NB4 (cell line): ENCODE data around the gene PACS1.

Experiments
- DNase-seq: peaks from one replicate; pipeline ENCODE4 v3.0.0; 2010; ENCODE audit warnings: low read depth
- H3K4me3 ChIP-seq: one replicate; pipeline ENCODE4 v1.5.1; 2011; ENCODE audit warnings: mild to moderate bottlenecking, low read depth, low read length, moderate library complexity
- MYC ChIP-seq: IDR thresholded peaks from 2 replicates; pipeline ENCODE4 v1.6.1; 2011; ENCODE audit warnings: low read depth, low read length
- POLR2A ChIP-seq: IDR thresholded peaks from 2 replicates; pipeline ENCODE4 v1.6.1; 2011; ENCODE audit warnings: mild to moderate bottlenecking; ENCODE audit not compliant: insufficient read length; ENCODE audit errors: extremely low read depth
- TF ChIP-seq, protein P1 (sequence below): IDR thresholded peaks from one replicate; pipeline ENCODE4 v1.5.1; 2012; ENCODE audit warnings: low read depth, low read length
- TF ChIP-seq, protein P2 (sequence below): IDR thresholded peaks from 2 replicates; pipeline ENCODE4 v1.6.1; 2011; ENCODE audit warnings: low read depth, low read length

PACS1 gene

DNA sequence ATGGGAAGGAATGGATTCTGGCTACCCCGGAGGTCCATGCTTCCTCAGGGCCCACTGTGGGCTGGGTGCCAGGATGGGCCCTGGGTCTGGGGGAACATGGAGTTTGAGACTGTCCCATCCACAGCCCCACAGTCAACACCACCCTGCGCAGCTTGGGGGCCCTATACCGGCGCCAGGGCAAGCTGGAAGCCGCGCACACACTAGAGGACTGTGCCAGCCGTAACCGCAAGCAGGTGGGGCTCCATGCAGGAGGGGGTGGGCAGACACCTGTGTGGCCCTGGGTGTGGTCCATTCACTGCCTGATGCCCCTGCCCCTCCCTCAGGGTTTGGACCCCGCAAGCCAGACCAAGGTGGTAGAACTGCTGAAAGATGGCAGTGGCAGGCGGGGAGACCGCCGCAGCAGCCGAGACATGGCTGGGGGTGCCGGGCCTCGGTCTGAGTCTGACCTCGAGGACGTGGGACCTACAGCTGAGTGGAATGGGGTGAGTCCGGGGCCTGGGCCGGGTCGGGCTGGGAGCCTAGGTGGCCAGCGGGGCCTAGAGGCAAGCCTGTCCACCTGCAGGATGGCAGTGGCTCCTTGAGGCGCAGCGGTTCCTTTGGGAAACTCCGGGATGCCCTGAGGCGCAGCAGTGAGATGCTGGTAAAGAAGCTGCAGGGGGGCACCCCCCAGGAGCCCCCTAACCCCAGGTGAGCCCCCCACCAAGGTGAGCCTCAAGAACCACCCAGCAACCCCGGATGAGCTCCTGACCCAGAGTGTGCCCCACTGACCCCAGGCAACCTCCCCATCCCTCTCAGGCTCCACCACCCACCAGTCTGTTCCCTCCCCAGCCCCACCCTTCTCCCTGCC, 195.7 kb downstream of the PACS1 start:
- TF ChIP-seq, protein P1, sequence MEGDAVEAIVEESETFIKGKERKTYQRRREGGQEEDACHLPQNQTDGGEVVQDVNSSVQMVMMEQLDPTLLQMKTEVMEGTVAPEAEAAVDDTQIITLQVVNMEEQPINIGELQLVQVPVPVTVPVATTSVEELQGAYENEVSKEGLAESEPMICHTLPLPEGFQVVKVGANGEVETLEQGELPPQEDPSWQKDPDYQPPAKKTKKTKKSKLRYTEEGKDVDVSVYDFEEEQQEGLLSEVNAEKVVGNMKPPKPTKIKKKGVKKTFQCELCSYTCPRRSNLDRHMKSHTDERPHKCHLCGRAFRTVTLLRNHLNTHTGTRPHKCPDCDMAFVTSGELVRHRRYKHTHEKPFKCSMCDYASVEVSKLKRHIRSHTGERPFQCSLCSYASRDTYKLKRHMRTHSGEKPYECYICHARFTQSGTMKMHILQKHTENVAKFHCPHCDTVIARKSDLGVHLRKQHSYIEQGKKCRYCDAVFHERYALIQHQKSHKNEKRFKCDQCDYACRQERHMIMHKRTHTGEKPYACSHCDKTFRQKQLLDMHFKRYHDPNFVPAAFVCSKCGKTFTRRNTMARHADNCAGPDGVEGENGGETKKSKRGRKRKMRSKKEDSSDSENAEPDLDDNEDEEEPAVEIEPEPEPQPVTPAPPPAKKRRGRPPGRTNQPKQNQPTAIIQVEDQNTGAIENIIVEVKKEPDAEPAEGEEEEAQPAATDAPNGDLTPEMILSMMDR: no peak
- TF ChIP-seq MYC (no peak), POLR2A (no peak)
- TF ChIP-seq, protein P2, sequence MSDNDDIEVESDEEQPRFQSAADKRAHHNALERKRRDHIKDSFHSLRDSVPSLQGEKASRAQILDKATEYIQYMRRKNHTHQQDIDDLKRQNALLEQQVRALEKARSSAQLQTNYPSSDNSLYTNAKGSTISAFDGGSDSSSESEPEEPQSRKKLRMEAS: no peak
- no peak overlapping the region for H3K4me3 ChIP-seq
- no peak for DNase-seq

DNA sequence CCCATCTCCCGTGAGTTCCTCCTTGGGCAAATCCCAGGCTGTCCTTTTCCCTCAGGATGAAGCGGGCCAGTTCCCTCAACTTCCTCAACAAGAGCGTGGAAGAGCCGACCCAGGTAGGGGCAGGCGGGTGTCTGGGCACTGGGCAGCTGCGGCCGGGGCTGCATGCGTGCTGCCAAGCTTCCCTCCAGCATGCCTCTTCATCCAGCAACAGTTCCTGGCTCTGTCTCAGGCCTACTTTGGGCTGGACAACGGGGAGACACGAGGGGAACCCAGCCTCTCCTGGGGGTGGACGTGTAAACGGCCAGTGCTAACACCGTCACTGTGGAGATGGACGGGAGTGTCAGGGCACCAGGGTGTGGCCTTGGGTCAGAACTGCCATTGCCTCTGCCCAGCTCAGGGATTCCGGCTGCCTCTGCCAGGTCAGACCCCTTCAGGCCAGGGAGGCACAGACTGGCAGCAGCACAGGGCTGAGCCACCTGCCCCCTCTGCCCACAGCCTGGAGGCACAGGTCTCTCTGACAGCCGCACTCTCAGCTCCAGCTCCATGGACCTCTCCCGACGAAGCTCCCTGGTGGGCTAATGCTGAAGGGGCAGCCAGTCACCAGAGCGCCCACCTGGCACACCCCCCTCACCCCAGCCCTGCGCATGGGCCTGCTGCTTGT, 196.4 kb downstream of the PACS1 start:
- TF ChIP-seq, protein P2: no peak
- no peak for TF ChIP-seq POLR2A
- no peak for TF ChIP-seq MYC
- TF ChIP-seq, protein P1: no peak
- no peak overlapping the region for H3K4me3 ChIP-seq
- DNase-seq: no peak

DNA sequence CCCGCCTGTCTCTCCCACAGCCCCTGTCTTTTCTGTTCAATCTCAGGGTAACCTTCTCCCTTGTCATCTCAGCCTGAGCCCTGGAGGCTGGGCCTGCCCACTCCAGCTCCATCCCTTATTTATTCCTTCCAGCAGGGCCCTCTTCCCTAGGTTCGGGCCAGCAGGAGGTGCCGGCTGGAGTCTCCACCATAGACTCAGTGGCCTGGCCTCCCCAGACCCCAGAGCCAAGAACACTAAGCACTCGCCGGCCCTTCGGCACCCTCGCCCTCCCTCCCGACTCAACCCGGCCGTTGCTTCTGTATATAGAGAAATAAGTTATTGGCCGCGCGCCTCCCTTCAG, 196.9 kb downstream of the PACS1 start:
- no peak for DNase-seq
- no peak for TF ChIP-seq POLR2A
- no peak for TF ChIP-seq MYC
- no peak overlapping the region for H3K4me3 ChIP-seq

DNA sequence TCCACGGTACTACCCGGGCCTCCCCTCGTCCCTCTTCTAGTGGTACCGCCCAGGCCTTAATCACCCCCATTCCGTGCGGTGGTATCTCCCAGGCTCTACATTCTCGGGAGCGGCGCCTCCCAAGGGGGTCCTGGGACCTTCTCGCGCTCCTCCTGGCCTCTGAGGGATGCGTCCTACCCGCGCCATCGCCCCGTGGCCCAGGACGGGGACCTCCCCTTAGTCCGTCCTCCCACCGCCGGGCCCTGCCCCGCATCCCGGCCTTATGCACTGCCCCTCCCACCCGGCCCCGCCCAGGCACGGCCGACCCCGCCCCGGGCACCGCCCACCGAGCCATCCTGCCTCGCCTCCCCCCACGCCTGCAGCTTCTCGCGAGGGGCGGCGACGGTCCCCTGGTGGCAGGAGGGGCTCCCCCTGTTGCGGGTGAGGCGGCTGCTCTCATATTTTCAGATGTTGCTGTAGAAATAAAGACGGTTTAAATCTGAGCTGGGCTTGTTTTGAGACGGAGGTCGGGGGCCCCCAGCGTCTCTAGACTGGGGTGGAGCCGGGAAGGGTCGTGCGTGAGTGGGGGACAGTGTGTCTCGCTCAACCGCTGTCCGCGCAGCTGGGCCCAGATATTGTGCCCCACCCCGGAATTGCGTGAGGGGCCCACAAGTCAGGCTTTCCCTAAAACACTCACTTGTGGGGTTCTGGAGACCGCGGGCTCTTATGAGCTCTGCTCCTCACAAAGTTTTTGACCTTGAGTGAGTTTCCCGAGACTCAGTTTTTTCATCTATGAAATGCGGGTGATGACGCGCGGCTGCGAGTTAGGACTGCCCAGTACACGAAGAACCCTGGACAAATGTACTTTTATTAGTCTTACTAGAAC, 197.5 kb downstream of the PACS1 start:
- peak; percentile 89 for DNase-seq
- TF ChIP-seq POLR2A (peak; percentile 62), MYC (no peak)
- TF ChIP-seq, protein P2: 0 out of 2 replicates have a peak, but pooled peaks have one; percentile 25
- TF ChIP-seq, protein P1: peak; percentile 3
- H3K4me3 ChIP-seq: peak overlapping the region; percentile 67

DNA sequence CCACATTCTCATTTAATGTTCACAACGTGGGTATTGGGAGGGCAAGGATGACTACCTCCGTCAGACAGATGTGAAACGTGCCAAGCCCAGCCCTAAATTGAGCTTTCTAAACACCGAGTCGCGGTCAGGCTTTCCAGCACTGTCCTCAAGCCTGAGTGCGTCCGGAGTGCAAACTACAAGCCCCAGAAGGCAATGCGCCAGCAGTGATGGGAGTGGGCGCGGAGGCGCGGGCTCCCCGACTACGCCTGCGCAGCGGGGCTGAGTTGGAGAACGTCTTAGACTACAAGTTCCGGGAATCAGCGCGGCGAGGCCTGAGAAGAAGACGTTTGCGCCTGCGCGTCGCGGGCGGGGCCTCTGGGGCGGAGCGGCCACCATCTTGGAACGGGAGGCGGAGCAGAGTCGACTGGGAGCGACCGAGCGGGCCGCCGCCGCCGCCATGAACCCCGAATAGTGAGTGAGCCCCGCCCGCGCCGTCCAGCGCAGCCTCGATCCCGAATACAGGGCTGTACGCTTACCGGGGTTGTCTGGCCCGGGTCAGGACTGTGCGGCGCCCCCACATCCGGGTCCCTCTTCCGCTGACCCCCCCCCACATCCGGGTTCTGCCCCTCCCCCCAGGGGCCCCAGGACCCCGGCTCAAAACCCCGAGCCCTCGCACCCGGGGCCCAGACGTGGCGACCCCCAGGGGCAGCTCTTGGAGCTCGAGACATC, 198.3 kb downstream of the PACS1 start, which contains the start of gene RAB1B:
Gene RAB1B (plus strand): TSS at position 396 of the 708 bp plus-strand sequence. CDS start 41 bp downstream, at position 437.
- DNase-seq: peak; percentile 100
- H3K4me3 ChIP-seq: peak within 1 kb of the TSS; percentile 93
- TF ChIP-seq, protein P1: no peak
- TF ChIP-seq POLR2A (peak; percentile 81), MYC (peak; percentile 62)
- TF ChIP-seq, protein P2: peak; percentile 77
